HL-60 (cell line): ENCODE data around the gene CYGB.

ENCODE experiments used
- CTCF ChIP-seq: IDR thresholded peaks from one replicate; pipeline ENCODE4 v1.5.1; 2011; ENCODE audit warnings: low read length, control low read depth, inconsistent platforms; ENCODE audit not compliant: insufficient read depth
- GABPA ChIP-seq: IDR thresholded peaks from 2 replicates; pipeline ENCODE4 v1.6.1; 2012; ENCODE audit warnings: low read depth
- POLR2AphosphoS5 ChIP-seq: IDR thresholded peaks from 2 replicates; pipeline ENCODE4 v1.6.1; 2012; ENCODE audit warnings: low read depth
- REST ChIP-seq: IDR thresholded peaks from 2 replicates; pipeline ENCODE4 v1.6.1; 2012; ENCODE audit warnings: low read depth; ENCODE audit not compliant: insufficient replicate concordance
- SPI1 ChIP-seq: IDR thresholded peaks from 2 replicates; pipeline ENCODE4 v1.6.1; 2012; ENCODE audit warnings: low read depth, mild to moderate bottlenecking, borderline replicate concordance

DNA sequence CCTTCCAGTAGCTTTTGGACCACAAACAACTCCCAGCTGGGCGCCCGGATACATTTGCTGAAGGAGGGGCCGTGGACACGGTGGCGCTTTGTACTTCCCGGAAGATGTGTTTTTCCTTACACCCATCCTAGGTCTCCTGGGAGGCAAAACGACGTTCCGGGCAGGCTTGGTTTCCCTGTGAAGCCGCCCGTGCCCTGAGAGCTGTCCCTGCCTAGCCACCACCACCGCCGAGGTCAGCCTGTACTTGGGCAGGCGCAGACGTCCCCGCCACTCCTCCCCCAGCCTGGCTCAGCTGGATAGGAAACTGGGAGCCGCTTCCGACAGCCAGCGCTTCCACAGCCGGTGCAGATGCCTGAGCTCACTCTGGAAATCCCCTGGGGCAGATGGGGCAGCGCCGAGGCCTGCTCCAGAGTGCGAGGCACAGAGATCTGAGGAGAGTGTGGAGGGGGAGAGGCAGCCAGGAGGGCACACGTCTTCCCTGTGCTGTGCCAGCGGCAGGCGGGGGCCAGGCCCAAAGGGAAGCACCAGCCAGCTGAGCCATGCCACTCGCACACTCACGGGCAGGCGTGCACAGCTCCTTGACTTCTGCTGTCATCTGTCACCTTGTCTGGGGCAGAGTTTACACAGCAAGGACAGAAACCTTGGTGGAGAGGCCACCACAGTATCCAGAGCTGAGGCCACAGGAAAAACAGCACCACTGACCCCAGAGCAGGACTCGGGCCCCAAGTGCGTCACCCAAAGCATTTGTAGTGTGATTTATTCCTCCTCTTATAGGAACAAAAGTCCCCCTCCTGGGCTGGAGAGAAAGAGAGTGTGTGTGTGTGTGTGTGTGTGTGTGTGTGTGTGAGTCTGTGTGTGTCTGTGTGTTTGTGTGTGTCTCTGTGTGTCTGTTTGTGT is 39.3 kb downstream of the CYGB start:
- TF ChIP-seq CTCF (no peak), POLR2AphosphoS5 (no peak), REST (no peak), SPI1 (no peak), GABPA (no peak)
